Activated CD4-positive, alpha-beta T cell treated with anti-CD3 and anti-CD28 coated beads, Interleukin-2, amount 10 ng/mL, durations not matched to agents 24 days and 14 days (primary cell): ENCODE measurements around the gene ATG10. TPM values are rescaled to one million over a fixed set of nuclear protein-coding genes. Genes with fewer than 3 reads are reported as not detected.
A peak's percentile ranks its signal among the peaks of the same experiment; 100 is the strongest.

Experiments
- DNase-seq: peaks from one replicate; pipeline ENCODE4 v3.0.0; 2022
- H3K27ac Mint-ChIP-seq: one replicate; pipeline ENCODE4 v1.8.0; 2022; ENCODE audit warnings: mild to moderate bottlenecking, mixed read lengths
- H3K27me3 Mint-ChIP-seq: one replicate; pipeline ENCODE4 v1.8.0; 2022; ENCODE audit warnings: mixed read lengths
- H3K36me3 Mint-ChIP-seq: one replicate; pipeline ENCODE4 v1.8.0; 2022; ENCODE audit warnings: low read depth, mild to moderate bottlenecking, mixed read lengths
- H3K4me1 Mint-ChIP-seq: one replicate; pipeline ENCODE4 v1.8.0; 2021; ENCODE audit warnings: mixed read lengths
- H3K4me3 Mint-ChIP-seq: one replicate; pipeline ENCODE4 v1.8.0; 2022; ENCODE audit warnings: mild to moderate bottlenecking, moderate library complexity, mixed read lengths
- H3K9me3 Mint-ChIP-seq: one replicate; pipeline ENCODE4 v1.8.0; 2021; ENCODE audit warnings: mixed read lengths
- intact Hi-C: fragments of 100-400 bp; cut with micrococcal nuclease; formaldehyde crosslinking; loops from one replicate; pipeline ENCODE4 v1.15.1; 2023
- total RNA-seq: library from RNA; stranded (reverse); gene quantifications from 2 replicates; pipeline ENCODE4 v1.2.3, GENCODE V29; 2022

ATG10 gene
- total RNA-seq, 1 donor from 2014 or later: 5.9 TPM

GRCh38 chr5:82290908-82291307 lies 319.1 kb downstream of the ATG10 start:
- intact Hi-C loops: no loop called here
- Mint-ChIP-seq H3K27me3 (no peaks in the 10 kb centered on the region), H3K4me1 (no peaks in the 10 kb centered on the region), H3K9me3 (no peaks in the 10 kb centered on the region), H3K4me3 (no peak overlapping the region), H3K36me3 (no peaks in the 10 kb centered on the region), H3K27ac (no peak overlapping the region)
- DNase-seq: peak; percentile 42

- Mint-ChIP-seq H3K36me3 (no peaks in the 10 kb centered on the region), H3K27me3 (no peaks in the 10 kb centered on the region), H3K9me3 (no peaks in the 10 kb centered on the region), H3K27ac (no peak overlapping the region), H3K4me3 (no peak overlapping the region), H3K4me1 (no peaks in the 10 kb centered on the region)
- intact Hi-C loops: no loop called here
- DNase-seq: peak; percentile 8
These were observed 319.6 kb downstream of the ATG10 start for GRCh38 chr5:82291420-82291819.

GRCh38 chr5:82295144-82295543 lies 323.3 kb downstream of the ATG10 start:
- no peaks in the 10 kb centered on the region for H3K27me3 Mint-ChIP-seq
- no peak overlapping the region for H3K4me3 Mint-ChIP-seq
- intact Hi-C loops: no loop called here
- no peaks in the 10 kb centered on the region for H3K4me1 Mint-ChIP-seq
- H3K9me3 Mint-ChIP-seq: no peaks in the 10 kb centered on the region
- no peak for DNase-seq
- H3K36me3 Mint-ChIP-seq: no peaks in the 10 kb centered on the region
- H3K27ac Mint-ChIP-seq: no peak overlapping the region

DNA sequence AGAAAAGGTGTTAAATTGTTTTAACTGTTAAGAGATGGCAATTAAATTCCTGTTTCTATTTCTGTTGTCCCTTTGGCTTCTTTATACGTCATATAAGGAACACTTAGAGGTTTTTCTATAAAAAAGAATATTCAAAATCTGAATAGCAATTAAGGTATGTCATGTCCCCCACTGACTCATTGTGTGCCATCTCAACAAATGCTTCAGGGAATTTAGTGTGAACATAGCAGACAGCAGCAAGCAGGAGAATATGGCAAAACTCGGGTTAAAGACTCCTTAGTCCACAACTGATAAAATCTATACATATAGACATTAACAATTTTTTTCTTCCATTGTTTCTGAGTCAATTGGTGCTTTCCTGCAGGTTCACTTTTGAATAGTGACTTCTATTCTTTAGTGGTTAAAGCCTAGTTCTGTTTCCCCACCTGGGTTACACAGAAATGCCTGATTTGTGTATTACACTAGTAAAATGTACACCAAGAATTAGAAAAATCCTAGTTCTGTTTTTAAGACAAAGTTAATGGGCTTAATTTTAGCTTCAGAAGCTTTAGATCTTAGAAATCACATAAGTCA lies 324.2 kb downstream of the ATG10 start:
- H3K4me3 Mint-ChIP-seq: no peak overlapping the region
- DNase-seq: peak; percentile 17
- H3K36me3 Mint-ChIP-seq: no peaks in the 10 kb centered on the region
- intact Hi-C loops: no loop called here
- no peaks in the 10 kb centered on the region for H3K9me3 Mint-ChIP-seq
- H3K27me3 Mint-ChIP-seq: no peaks in the 10 kb centered on the region
- H3K4me1 Mint-ChIP-seq: no peaks in the 10 kb centered on the region
- H3K27ac Mint-ChIP-seq: no peak overlapping the region

- intact Hi-C loops: no loop called here
- no peak for DNase-seq
- no peak overlapping the region for H3K27ac Mint-ChIP-seq
- no peaks in the 10 kb centered on the region for H3K4me1 Mint-ChIP-seq
- no peak overlapping the region for H3K4me3 Mint-ChIP-seq
- H3K27me3 Mint-ChIP-seq: no peaks in the 10 kb centered on the region
- H3K9me3 Mint-ChIP-seq: no peaks in the 10 kb centered on the region
- no peaks in the 10 kb centered on the region for H3K36me3 Mint-ChIP-seq
These were observed 325.1 kb downstream of the ATG10 start for GRCh38 chr5:82296929-82297328.

GRCh38 chr5:82297711-82298110 lies 325.9 kb downstream of the ATG10 start:
- DNase-seq: no peak
- H3K27ac Mint-ChIP-seq: no peak overlapping the region
- H3K4me3 Mint-ChIP-seq: no peak overlapping the region
- H3K9me3 Mint-ChIP-seq: no peaks in the 10 kb centered on the region
- intact Hi-C loops: no loop called here
- H3K27me3 Mint-ChIP-seq: no peaks in the 10 kb centered on the region
- H3K4me1 Mint-ChIP-seq: no peaks in the 10 kb centered on the region
- no peaks in the 10 kb centered on the region for H3K36me3 Mint-ChIP-seq

- intact Hi-C loops: no loop called here
- H3K4me1 Mint-ChIP-seq: no peaks in the 10 kb centered on the region
- DNase-seq: no peak
- no peak overlapping the region for H3K27ac Mint-ChIP-seq
- H3K9me3 Mint-ChIP-seq: no peaks in the 10 kb centered on the region
- H3K36me3 Mint-ChIP-seq: no peaks in the 10 kb centered on the region
- H3K27me3 Mint-ChIP-seq: no peaks in the 10 kb centered on the region
- H3K4me3 Mint-ChIP-seq: no peak overlapping the region
These were observed 326.8 kb downstream of the ATG10 start for GRCh38 chr5:82298668-82299067.

- Mint-ChIP-seq H3K4me3 (no peak overlapping the region), H3K4me1 (no peaks in the 10 kb centered on the region), H3K9me3 (no peaks in the 10 kb centered on the region), H3K27me3 (no peaks in the 10 kb centered on the region), H3K36me3 (no peaks in the 10 kb centered on the region), H3K27ac (no peak overlapping the region)
- DNase-seq: no peak
- intact Hi-C loops: no loop called here
These were observed 329.4 kb downstream of the ATG10 start for GRCh38 chr5:82301190-82301589.

Other genes with a start within 250 kb of the ATG10 start
- gene SSBP2, start 220.9 kb upstream of the ATG10 start, total RNA-seq: 13.1 and 13.4 TPM in 2 replicates